BE2C (cell line): ENCODE data around the gene SH3RF3.

Experiments used
- DNase-seq: peaks from one replicate; pipeline ENCODE4 v3.0.0-alpha.2; 2020
- H3K27me3 ChIP-seq: fragments of 250-450 bp; sonication (Bioruptor Pico); 2 replicates; pipeline ENCODE4 v1.5.1; 2020; ENCODE audit warnings: mild to moderate bottlenecking
- H3K36me3 ChIP-seq: fragments of 250-450 bp; sonication (Bioruptor Pico); 2 replicates; pipeline ENCODE4 v1.5.1; 2020; ENCODE audit warnings: mild to moderate bottlenecking
- H3K4me1 ChIP-seq: fragments of 250-450 bp; sonication (Bioruptor Pico); 2 replicates; pipeline ENCODE4 v1.5.1; 2020
- H3K4me3 ChIP-seq: 2 replicates; pipeline ENCODE4 v1.5.1; 2011; ENCODE audit warnings: low read depth, low read length
- H3K9me3 ChIP-seq: fragments of 250-450 bp; sonication (Bioruptor Pico); 2 replicates; pipeline ENCODE4 v1.5.1; 2020
- TF ChIP-seq, protein P1 (sequence below): IDR thresholded peaks from 2 replicates; pipeline ENCODE4 v1.5.1; 2012; ENCODE audit warnings: mild to moderate bottlenecking, low read depth, low read length

SH3RF3 gene

DNA sequence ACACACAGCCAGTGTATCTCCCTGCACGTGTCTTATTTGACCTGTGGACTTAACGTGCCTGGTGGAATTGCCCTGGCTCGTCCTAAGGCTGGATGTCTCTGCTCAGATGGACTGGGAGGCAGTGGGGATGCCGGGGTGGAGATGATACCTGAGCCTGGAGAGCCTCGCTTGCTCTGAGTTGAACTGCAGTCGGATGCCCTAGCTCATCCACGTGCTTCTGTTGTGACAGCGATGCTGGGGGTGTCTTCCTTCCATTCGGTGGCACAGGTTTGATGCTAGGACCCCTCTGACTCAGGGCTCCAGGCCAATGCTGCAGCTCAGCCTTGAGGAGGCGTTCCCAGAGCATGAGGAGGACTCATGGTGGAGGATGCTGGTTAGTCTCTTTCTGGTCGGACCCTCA is 117.6 kb downstream of the SH3RF3 start:
- H3K4me1 ChIP-seq: no peaks in the 10 kb centered on the region
- TF ChIP-seq, protein P1, sequence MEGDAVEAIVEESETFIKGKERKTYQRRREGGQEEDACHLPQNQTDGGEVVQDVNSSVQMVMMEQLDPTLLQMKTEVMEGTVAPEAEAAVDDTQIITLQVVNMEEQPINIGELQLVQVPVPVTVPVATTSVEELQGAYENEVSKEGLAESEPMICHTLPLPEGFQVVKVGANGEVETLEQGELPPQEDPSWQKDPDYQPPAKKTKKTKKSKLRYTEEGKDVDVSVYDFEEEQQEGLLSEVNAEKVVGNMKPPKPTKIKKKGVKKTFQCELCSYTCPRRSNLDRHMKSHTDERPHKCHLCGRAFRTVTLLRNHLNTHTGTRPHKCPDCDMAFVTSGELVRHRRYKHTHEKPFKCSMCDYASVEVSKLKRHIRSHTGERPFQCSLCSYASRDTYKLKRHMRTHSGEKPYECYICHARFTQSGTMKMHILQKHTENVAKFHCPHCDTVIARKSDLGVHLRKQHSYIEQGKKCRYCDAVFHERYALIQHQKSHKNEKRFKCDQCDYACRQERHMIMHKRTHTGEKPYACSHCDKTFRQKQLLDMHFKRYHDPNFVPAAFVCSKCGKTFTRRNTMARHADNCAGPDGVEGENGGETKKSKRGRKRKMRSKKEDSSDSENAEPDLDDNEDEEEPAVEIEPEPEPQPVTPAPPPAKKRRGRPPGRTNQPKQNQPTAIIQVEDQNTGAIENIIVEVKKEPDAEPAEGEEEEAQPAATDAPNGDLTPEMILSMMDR: no peak

DNA sequence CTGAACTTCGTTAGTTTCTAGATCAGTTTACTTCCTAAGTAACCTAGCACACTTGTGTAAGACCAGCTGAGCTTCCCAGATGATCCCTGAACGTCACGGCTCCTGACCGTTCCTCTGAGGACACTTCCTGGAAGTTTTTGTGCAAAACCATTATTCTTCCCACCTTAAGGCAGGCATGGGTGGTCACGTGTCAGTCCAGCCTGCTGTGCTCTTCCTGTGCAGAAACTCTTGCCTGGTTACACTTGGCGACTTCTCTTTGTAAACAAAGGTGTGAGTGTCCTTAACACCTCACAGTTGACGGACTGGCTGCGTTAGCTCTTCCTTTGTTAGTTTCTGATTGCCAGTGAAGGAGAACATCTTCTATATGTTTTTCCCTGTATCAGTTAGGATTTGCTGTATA is 118.3 kb downstream of the SH3RF3 start:
- Histone ChIP-seq H3K4me1 (no peaks in the 10 kb centered on the region), H3K4me3 (no peak overlapping the region), H3K27me3 (no peaks in the 10 kb centered on the region), H3K36me3 (no peaks in the 10 kb centered on the region), H3K9me3 (no peaks in the 10 kb centered on the region)
- no peak for DNase-seq
- TF ChIP-seq, protein P1: no peak

More for the DNA sequence above, 117.6 kb downstream of the SH3RF3 start:
- H3K9me3 ChIP-seq: no peaks in the 10 kb centered on the region
- H3K36me3 ChIP-seq: no peaks in the 10 kb centered on the region
- no peak for DNase-seq
- no peak overlapping the region for H3K4me3 ChIP-seq
- H3K27me3 ChIP-seq: no peaks in the 10 kb centered on the region

DNA sequence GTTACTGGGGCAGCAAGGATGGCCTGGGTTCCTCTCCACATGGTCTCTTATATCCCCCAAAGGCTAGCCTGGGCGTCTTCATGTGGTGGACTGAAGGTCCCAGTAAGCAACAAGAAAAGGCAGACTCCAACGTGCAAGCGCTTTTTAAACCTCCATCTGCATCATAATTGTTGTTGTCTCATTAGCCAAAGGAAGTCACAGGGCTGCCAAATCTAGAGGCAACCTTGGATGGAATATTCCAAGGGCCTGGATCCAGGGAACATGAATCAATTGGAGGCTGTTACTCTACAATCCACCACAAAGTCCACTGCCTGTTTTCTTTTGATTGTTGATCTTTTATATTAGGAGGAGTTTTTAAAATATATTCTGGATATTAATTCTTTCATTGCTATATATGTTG is 118.8 kb downstream of the SH3RF3 start:
- Histone ChIP-seq H3K4me3 (no peak overlapping the region), H3K9me3 (no peaks in the 10 kb centered on the region), H3K27me3 (no peaks in the 10 kb centered on the region), H3K36me3 (no peaks in the 10 kb centered on the region), H3K4me1 (no peaks in the 10 kb centered on the region)
- TF ChIP-seq, protein P1: no peak
- DNase-seq: no peak

DNA sequence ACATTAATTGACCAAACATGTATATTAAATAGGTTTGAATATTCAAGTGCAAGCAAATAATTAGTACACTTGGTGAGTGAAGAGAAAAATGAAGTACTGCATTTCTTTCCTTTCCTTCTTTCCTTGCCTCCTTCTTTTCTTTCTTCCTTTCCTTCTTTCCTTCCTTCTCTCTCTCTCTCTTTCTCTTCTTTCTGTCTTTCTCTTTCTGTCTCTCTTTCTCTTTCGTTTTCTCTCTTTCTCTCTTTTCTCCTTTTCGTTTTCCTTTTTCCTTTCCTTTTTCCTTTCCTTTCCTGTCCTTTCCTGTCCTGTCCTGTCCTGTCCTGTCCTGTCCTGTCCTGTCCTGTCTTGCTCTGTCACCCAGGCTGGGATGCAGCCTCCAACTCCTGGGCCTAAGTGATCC is 119.6 kb downstream of the SH3RF3 start:
- no peak overlapping the region for H3K4me3 ChIP-seq
- H3K9me3 ChIP-seq: no peaks in the 10 kb centered on the region
- no peak for DNase-seq
- H3K4me1 ChIP-seq: no peaks in the 10 kb centered on the region
- TF ChIP-seq, protein P1: no peak
- H3K36me3 ChIP-seq: no peaks in the 10 kb centered on the region
- no peaks in the 10 kb centered on the region for H3K27me3 ChIP-seq

DNA sequence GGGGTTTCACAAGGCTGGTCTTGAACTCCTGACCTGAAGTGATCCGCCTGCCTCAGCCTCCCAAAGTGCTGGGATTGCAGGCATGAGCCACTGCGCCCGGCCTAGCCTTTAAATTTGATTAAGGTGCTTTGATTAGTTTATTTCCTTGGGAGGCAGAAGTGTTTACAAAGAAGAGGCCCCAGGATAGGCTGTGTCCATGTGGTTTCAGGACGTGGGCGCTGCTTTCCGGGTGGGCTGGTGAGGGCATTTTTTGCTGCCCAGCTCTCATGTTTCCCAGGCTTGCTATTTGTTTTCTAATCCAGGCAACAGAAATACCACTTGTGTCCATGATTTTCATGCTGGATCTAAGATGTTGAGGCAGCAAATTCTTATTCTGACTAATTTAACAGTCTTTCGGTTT is 124.2 kb downstream of the SH3RF3 start:
- Histone ChIP-seq H3K27me3 (no peaks in the 10 kb centered on the region; the same call in 1 of the 2 replicates), H3K4me1 (no peaks in the 10 kb centered on the region), H3K36me3 (no peaks in the 10 kb centered on the region), H3K9me3 (no peaks in the 10 kb centered on the region), H3K4me3 (no peak overlapping the region)
- DNase-seq: no peak
- TF ChIP-seq, protein P1: no peak

DNA sequence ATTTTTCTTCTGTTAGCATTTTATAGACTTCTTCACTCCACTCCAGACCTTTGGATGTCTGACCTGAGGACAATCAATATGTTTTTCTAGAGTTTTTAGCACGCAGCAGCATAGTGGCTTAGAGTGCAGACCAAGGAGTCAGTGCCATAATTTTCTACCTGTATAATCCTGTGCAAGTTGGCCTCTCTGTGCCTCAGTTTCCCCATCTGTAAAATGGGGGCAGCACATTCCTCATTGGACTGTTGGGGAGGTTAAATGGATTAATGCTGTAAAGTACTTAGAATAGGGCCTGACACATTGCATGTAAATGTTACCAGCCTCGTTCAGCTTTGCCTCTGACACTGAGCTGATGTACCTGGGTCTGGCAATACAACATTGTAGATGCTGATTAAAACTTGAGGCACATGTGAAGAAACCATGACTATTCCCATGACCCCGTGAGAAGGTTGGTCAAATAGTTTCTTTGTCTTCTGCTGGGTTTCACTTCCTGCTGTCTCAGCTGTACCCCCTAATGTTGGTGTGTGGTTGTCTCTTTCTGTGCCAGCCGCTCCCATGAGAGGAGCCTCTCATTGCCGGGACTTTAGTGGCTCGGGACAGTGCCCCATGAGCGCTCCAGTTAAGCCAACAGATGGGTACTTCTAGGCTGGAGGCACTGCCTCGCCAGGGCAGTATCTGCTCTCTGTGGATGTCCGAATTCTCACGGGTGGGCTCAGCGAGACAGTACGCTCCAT is 125.3 kb downstream of the SH3RF3 start:
- no peaks in the 10 kb centered on the region for H3K4me1 ChIP-seq
- TF ChIP-seq, protein P1: no peak
- no peak for DNase-seq
- no peaks in the 10 kb centered on the region; the same call in 1 of the 2 replicates for H3K27me3 ChIP-seq
- H3K36me3 ChIP-seq: no peaks in the 10 kb centered on the region
- no peak overlapping the region for H3K4me3 ChIP-seq
- H3K9me3 ChIP-seq: no peaks in the 10 kb centered on the region
